ENCODE data around the gene OSR1.

- no peak; the same call in 1 of the 2 replicates for TF ChIP-seq POLR2AphosphoS5 (IDR thresholded peaks at IDR 0.05; ENCODE audit: low read depth, low read length)
- TF ChIP-seq, protein P1, sequence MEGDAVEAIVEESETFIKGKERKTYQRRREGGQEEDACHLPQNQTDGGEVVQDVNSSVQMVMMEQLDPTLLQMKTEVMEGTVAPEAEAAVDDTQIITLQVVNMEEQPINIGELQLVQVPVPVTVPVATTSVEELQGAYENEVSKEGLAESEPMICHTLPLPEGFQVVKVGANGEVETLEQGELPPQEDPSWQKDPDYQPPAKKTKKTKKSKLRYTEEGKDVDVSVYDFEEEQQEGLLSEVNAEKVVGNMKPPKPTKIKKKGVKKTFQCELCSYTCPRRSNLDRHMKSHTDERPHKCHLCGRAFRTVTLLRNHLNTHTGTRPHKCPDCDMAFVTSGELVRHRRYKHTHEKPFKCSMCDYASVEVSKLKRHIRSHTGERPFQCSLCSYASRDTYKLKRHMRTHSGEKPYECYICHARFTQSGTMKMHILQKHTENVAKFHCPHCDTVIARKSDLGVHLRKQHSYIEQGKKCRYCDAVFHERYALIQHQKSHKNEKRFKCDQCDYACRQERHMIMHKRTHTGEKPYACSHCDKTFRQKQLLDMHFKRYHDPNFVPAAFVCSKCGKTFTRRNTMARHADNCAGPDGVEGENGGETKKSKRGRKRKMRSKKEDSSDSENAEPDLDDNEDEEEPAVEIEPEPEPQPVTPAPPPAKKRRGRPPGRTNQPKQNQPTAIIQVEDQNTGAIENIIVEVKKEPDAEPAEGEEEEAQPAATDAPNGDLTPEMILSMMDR (IDR thresholded peaks at IDR 0.05), result no peak
- no peak for TF ChIP-seq REST (IDR thresholded peaks at IDR 0.05; ENCODE audit: insufficient read depth in 1 of 2, low read depth in 2 of 2, low read length in 1 of 2)
- no peak for TF ChIP-seq SIN3A (IDR thresholded peaks at IDR 0.05; ENCODE audit: borderline replicate concordance, insufficient read depth, low read depth, low read length)
- TF ChIP-seq TCF7L2 (IDR thresholded peaks at IDR 0.05; ENCODE audit: low read depth, low read length), result no peak
Observed at GRCh38 chr2:19346983-19347618, 11.3 kb downstream of the OSR1 start.
